GM12891 (cell line): ENCODE measurements around the gene PDCL2. TPM values are rescaled to one million over a fixed set of nuclear protein-coding genes. Genes with fewer than 3 reads are reported as not detected.
A peak's percentile ranks its signal among the peaks of the same experiment; 100 is the strongest.
"Not testable (repeated sequence)": the region's sequence is repeated elsewhere in the genome, so short reads cannot be mapped to it uniquely, and the experiment has no call there.

ENCODE experiments used
- DNase-seq: peaks from one replicate; pipeline ENCODE4 v3.0.0; 2011; ENCODE audit warnings: low spot score; ENCODE audit not compliant: insufficient read length
- FAIRE-seq: peaks from 2 replicates; lab custom pipeline; 2011; peaks lifted over from hg19 to GRCh38; lab: Jason Lieb, UNC
- PAX5 ChIP-seq: IDR thresholded peaks from 2 replicates; pipeline ENCODE4 v1.6.1; 2011; ENCODE audit warnings: low read length, moderate library complexity, mild to moderate bottlenecking; ENCODE audit not compliant: insufficient read depth, severe bottlenecking
- POLR2A ChIP-seq: IDR thresholded peaks from 2 replicates; pipeline ENCODE4 v1.6.1; 2011; ENCODE audit warnings: low read depth, low read length, control low read depth
- POLR2AphosphoS5 ChIP-seq: IDR thresholded peaks from 2 replicates; pipeline ENCODE4 v1.6.1; 2011; ENCODE audit warnings: low read depth, low read length, control low read depth
- POU2F2 ChIP-seq: IDR thresholded peaks from 2 replicates; pipeline ENCODE4 v1.6.1; 2011; ENCODE audit warnings: low read depth, mild to moderate bottlenecking, control low read depth, low read length, moderate library complexity
- SPI1 ChIP-seq: IDR thresholded peaks from 2 replicates; pipeline ENCODE4 v1.6.1; 2011; ENCODE audit warnings: low read depth, low read length, control low read depth
- TAF1 ChIP-seq: IDR thresholded peaks from 2 replicates; pipeline ENCODE4 v1.6.1; 2011; ENCODE audit warnings: low read depth, low read length, control low read depth
- polyA plus RNA-seq: library from polyadenylated mRNA; unstranded; fragments of >200 nt; gene quantifications from one replicate; pipeline ENCODE4 v1.2.1, GENCODE V29; 2012; ENCODE audit warnings: low read depth, missing spikeins, inconsistent platforms; ENCODE audit not compliant: missing spikeins

PDCL2 gene
- polyA plus RNA-seq: not detected

- FAIRE-seq: no peak
- DNase-seq: no peak
- no peak for TF ChIP-seq SPI1
- no peak for TF ChIP-seq POLR2AphosphoS5
- TF ChIP-seq POU2F2: no peak
- TF ChIP-seq PAX5: no peak
- no peak for TF ChIP-seq TAF1
- no peak for TF ChIP-seq POLR2A
Measured at GRCh38 chr4:55592014-55592413, at the start of gene PDCL2. Gene PDCL2, minus strand, starts transcription at chr4:55592245. Its CDS starts 136 bp downstream, at chr4:55592109.

- no peak for FAIRE-seq
- TF ChIP-seq SPI1 (no peak), PAX5 (no peak), TAF1 (no peak)
- DNase-seq: no peak
Measured at GRCh38 chr4:55637272-55637820, 45.3 kb upstream of the PDCL2 start.

- FAIRE-seq: no peak
- TF ChIP-seq POU2F2 (no peak), SPI1 (no peak), POLR2AphosphoS5 (no peak), TAF1 (no peak), PAX5 (no peak), POLR2A (no peak)
- no peak for DNase-seq
Measured at GRCh38 chr4:55636656-55636999, 44.6 kb upstream of the PDCL2 start.

- DNase-seq: peak; percentile 45
- TF ChIP-seq TAF1: no peak
- no peak for TF ChIP-seq POLR2AphosphoS5
- no peak for TF ChIP-seq PAX5
- TF ChIP-seq POU2F2: no peak
- TF ChIP-seq SPI1: no peak
- no peak for TF ChIP-seq POLR2A
- no peak for FAIRE-seq
Measured at GRCh38 chr4:55635741-55636655, 44.0 kb upstream of the PDCL2 start, which contains the start of gene NMU. Gene NMU, minus strand, starts transcription at chr4:55636298. Its CDS starts 106 bp downstream, at chr4:55636192.

GRCh38 chr4:55635282-55635681 is 43.2 kb upstream of the PDCL2 start:
- TF ChIP-seq POLR2AphosphoS5: no peak
- no peak for TF ChIP-seq POU2F2
- FAIRE-seq: no peak
- DNase-seq: no peak

- FAIRE-seq (no peak), DNase-seq (no peak)
- TF ChIP-seq SPI1: no peak
- no peak for TF ChIP-seq PAX5
- TF ChIP-seq POLR2AphosphoS5: no peak
- no peak for TF ChIP-seq POU2F2
Measured at GRCh38 chr4:55634417-55635128, 42.5 kb upstream of the PDCL2 start.

- no peak for FAIRE-seq
- TF ChIP-seq TAF1 (no peak), POLR2A (no peak), POLR2AphosphoS5 (no peak), PAX5 (no peak), SPI1 (no peak), POU2F2 (no peak)
- no peak for DNase-seq
Measured at GRCh38 chr4:55633903-55634302, 41.9 kb upstream of the PDCL2 start.

GRCh38 chr4:55625835-55626234 is 33.8 kb upstream of the PDCL2 start:
- FAIRE-seq: no peak
- TF ChIP-seq PAX5 (no peak), POLR2AphosphoS5 (no peak)

GRCh38 chr4:55624063-55624462 is 32.0 kb upstream of the PDCL2 start:
- not testable (repeated sequence) for FAIRE-seq, DNase-seq

More at GRCh38 chr4:55625835-55626234, 33.8 kb upstream of the PDCL2 start:
- DNase-seq: no peak

GRCh38 chr4:55618546-55619143 is 26.6 kb upstream of the PDCL2 start:
- no peak for DNase-seq

More at GRCh38 chr4:55618546-55619143, 26.6 kb upstream of the PDCL2 start:
- TF ChIP-seq POLR2AphosphoS5: no peak
- no peak for FAIRE-seq
